HepG2 (cell line): Measurements from ENCODE around the gene ADORA2B. TPM values are rescaled to one million over a fixed set of nuclear protein-coding genes. Genes with fewer than 3 reads are reported as not detected.

Experiments used
- ATAC-seq: fragments of 200-7000 bp; cut with Tn5 transposase; 3 replicates; pipeline ENCODE4 v1.9.1; 2020; ENCODE audit warnings: mild to moderate bottlenecking, moderate library complexity
- BruUV-seq: library from RNA; stranded (reverse); fragments of 400-500 nt; replicated peaks from 2 replicates; lab custom pipeline; 2021; lab: Mats Ljungman, UMichigan
- CTCF ChIA-PET: fragments of 300-600 bp; formaldehyde crosslinking; extraction: SDS; loops from one replicate; lab custom pipeline; 2021; ENCODE audit warnings: low total read pairs, inconsistent platforms, low intra/inter-chr PET ratio; lab: Yijun Ruan, JAX
- POLR2A ChIA-PET: fragments of 350-600 bp; sonication (Branson Sonifier 250); formaldehyde crosslinking; loops from one replicate; lab custom pipeline; 2020; ENCODE audit warnings: antibody characterized with exemption, inconsistent platforms; lab: Yijun Ruan, JAX
- DNase-seq: peaks from one replicate; pipeline ENCODE4 v3.0.0-alpha.2; 2015; ENCODE audit warnings: low spot score
- FAIRE-seq: peaks from 3 replicates; lab custom pipeline; 2011; peaks lifted over from hg19 to GRCh38; lab: Jason Lieb, UNC
- H2AFZ ChIP-seq: one replicate; pipeline ENCODE4 v1.6.1; 2011; ENCODE audit warnings: low read length, inconsistent platforms
- H3K27ac ChIP-seq: fragments of 300-600 bp; 3 replicates; pipeline ENCODE4 v1.8.0; 2011; ENCODE audit warnings: mixed run types, mild to moderate bottlenecking, mixed read lengths, low read length, inconsistent platforms; ENCODE audit not compliant: insufficient read depth; ENCODE audit errors: extremely low read length
- H3K27me3 ChIP-seq, 2 experiments: fragments of 200-600 bp in 1 of 2; 2 replicates in 1 of 2; 3 replicates in 1 of 2; pipeline versions ENCODE4 v1.6.0 to v1.8.0; 2011; ENCODE audit warnings: low read length in 2 of 2, mild to moderate bottlenecking in 2 of 2, moderate library complexity in 2 of 2, inconsistent platforms in 1 of 2; ENCODE audit not compliant: insufficient read depth in 2 of 2, control insufficient read depth in 1 of 2
- H3K36me3 ChIP-seq, 2 experiments: fragments of 200-600 bp in 1 of 2; replicated peaks in 1 of 2; 2 replicates in 1 of 2; 3 replicates in 1 of 2; pipeline versions ENCODE4 v1.5.1 to v1.8.0; 2011; ENCODE audit warnings: low read length in 2 of 2, inconsistent platforms in 1 of 2; ENCODE audit not compliant: insufficient read depth in 2 of 2, control insufficient read depth in 1 of 2
- H3K4me1 ChIP-seq: 2 replicates; pipeline ENCODE4 v1.5.1; 2012; ENCODE audit warnings: low read length, inconsistent platforms; ENCODE audit not compliant: insufficient read depth
- H3K4me2 ChIP-seq: 2 replicates; pipeline ENCODE4 v1.6.0; 2011; ENCODE audit warnings: low read depth, low read length, inconsistent platforms
- H3K4me3 ChIP-seq, 3 experiments: fragments of 200-600 bp in 1 of 3; sonication (generic), shearing (Covaris generic) in 1 of 3; replicated peaks in 1 of 3; 2 replicates each; pipeline ENCODE4 v1.5.1; 2011 to 2016; ENCODE audit warnings: low read length in 3 of 3, inconsistent platforms in 2 of 3, low read depth in 2 of 3, mild to moderate bottlenecking in 2 of 3, control low read depth in 1 of 3, mixed read lengths in 1 of 3; ENCODE audit not compliant: insufficient read depth in 1 of 3
- H3K79me2 ChIP-seq: one replicate; pipeline ENCODE4 v1.6.1; 2011; ENCODE audit warnings: low read length, inconsistent platforms; ENCODE audit not compliant: insufficient read depth
- H3K9ac ChIP-seq: 2 replicates; pipeline ENCODE4 v1.6.0; 2011; ENCODE audit warnings: mild to moderate bottlenecking, low read depth, low read length, inconsistent platforms; ENCODE audit not compliant: insufficient read depth
- H3K9me3 ChIP-seq: 2 replicates; pipeline ENCODE4 v1.5.1; 2012; ENCODE audit warnings: mild to moderate bottlenecking, low read length
- H4K20me1 ChIP-seq: 2 replicates; pipeline ENCODE4 v1.6.0; 2011; ENCODE audit warnings: inconsistent platforms, mild to moderate bottlenecking, low read length, moderate library complexity; ENCODE audit not compliant: insufficient read depth
- CBX5 ChIP-seq: sonication (generic); formaldehyde crosslinking; IDR thresholded peaks from 2 replicates; pipeline ENCODE4 v1.4.0; 2020; ENCODE audit warnings: missing genetic modification reagents, borderline replicate concordance
- CREB1 ChIP-seq, 2 experiments: fragments of 450-650 bp in 1 of 2; IDR thresholded peaks; 2 replicates each; pipeline ENCODE4 v1.6.1; 2016 to 2017; ENCODE audit warnings: control low read depth in 1 of 2, mild to moderate bottlenecking in 1 of 2, missing compliant biosample characterization in 1 of 2, missing genetic modification characterization in 1 of 2
- FLYWCH1 ChIP-seq: sonication (generic); formaldehyde crosslinking; IDR thresholded peaks from 2 replicates; pipeline ENCODE4 v1.8.1; 2023; ENCODE audit warnings: mild to moderate bottlenecking, missing genetic modification reagents
- HDAC6 ChIP-seq: fragments of 200-600 bp; sonication (generic); IDR thresholded peaks from 2 replicates; pipeline ENCODE4 v1.7.0; 2017; ENCODE audit warnings: mild to moderate bottlenecking, antibody characterized with exemption, low read length, low read depth
- JDP2 ChIP-seq: sonication (generic); formaldehyde crosslinking; IDR thresholded peaks from 2 replicates; pipeline ENCODE4 v1.8.1; 2022; ENCODE audit warnings: missing genetic modification reagents, borderline replicate concordance
- JUNB ChIP-seq: sonication (generic); formaldehyde crosslinking; IDR thresholded peaks from 2 replicates; pipeline ENCODE4 v1.8.0; 2022; ENCODE audit warnings: missing genetic modification reagents, mild to moderate bottlenecking, borderline replicate concordance
- PHF20 ChIP-seq: sonication (generic); formaldehyde crosslinking; IDR thresholded peaks from 2 replicates; pipeline ENCODE4 v1.5.0; 2020; ENCODE audit warnings: mild to moderate bottlenecking, missing genetic modification reagents
- SAP130 ChIP-seq: IDR thresholded peaks from 2 replicates; pipeline ENCODE4 v1.6.1; 2016; ENCODE audit warnings: low read depth
- SP2 ChIP-seq: sonication (generic); formaldehyde crosslinking; IDR thresholded peaks from 2 replicates; pipeline ENCODE4 v1.5.1; 2020; ENCODE audit warnings: mild to moderate bottlenecking, missing genetic modification reagents
- ZNF326 ChIP-seq: sonication (generic); formaldehyde crosslinking; IDR thresholded peaks from 2 replicates; pipeline ENCODE4 v1.4.0; 2020; ENCODE audit warnings: missing genetic modification reagents, borderline replicate concordance
- ZNF556 ChIP-seq: sonication (generic); formaldehyde crosslinking; IDR thresholded peaks from 2 replicates; pipeline ENCODE4 v1.4.0; 2020; ENCODE audit warnings: mild to moderate bottlenecking, missing genetic modification reagents, borderline replicate concordance
- WGBS: methylation state at CpG from one replicate; pipeline ENCODE4 v1.1.6; 2017; ENCODE audit warnings: low lambda C conversion rate; 5-methylcytosine and 5-hydroxymethylcytosine counted together
- in situ Hi-C: cut with HindIII; loops from 2 replicates; pipeline ENCODE4 v1.10.0; 2017; ENCODE audit warnings: low pct_unique_long_range_greater_than_20kb; ENCODE audit not compliant: extremely low pct_ligation_motif_present
- intact Hi-C: fragments of 100-400 bp; cut with micrococcal nuclease; formaldehyde crosslinking; loops from one replicate; pipeline ENCODE4 v1.10.0; 2022; ENCODE audit not compliant: unreplicated experiment
- polyA plus RNA-seq, 8 experiments: library from polyadenylated mRNA; depleted of rRNA in 3 of 8; stranded (reverse) in 7 of 8; unstranded in 1 of 8; fragments of >200 nt; fragmentation: Illumina TruSeq in 4 of 8; extraction: Trizol in 4 of 8; gene quantifications; 2 replicates each; pipeline versions ENCODE4 v1.2.1 to v1.2.3, GENCODE V29; 2011 to 2016; ENCODE audit warnings: low read depth in 4 of 8, missing spikeins in 1 of 8, mixed read lengths in 1 of 8; ENCODE audit not compliant: insufficient read depth in 1 of 8
- total RNA-seq, 5 experiments: library from RNA; depleted of rRNA; stranded (reverse); fragments of >200 nt; fragmentation: Illumina TruSeq; extraction: Trizol; gene quantifications; 2 replicates each; pipeline ENCODE4 v1.2.3, GENCODE V29; 2016; ENCODE audit warnings: low read depth in 1 of 5
- TF ChIP-seq, protein P1 (sequence below): fragments of 450-650 bp; IDR thresholded peaks from 2 replicates; pipeline ENCODE4 v1.6.1; 2016
- TF ChIP-seq, protein P2 (sequence below): sonication (generic); formaldehyde crosslinking; IDR thresholded peaks from 2 replicates; pipeline ENCODE4 v1.4.0; 2020; ENCODE audit warnings: missing genetic modification reagents; ENCODE audit errors: not compliant biosample characterization
- TF ChIP-seq, protein P3 (sequence below): sonication (generic); formaldehyde crosslinking; IDR thresholded peaks from 2 replicates; pipeline ENCODE4 v1.5.1; 2020; ENCODE audit warnings: mild to moderate bottlenecking, missing genetic modification reagents, moderate library complexity
- TF ChIP-seq, protein P4 (sequence below): sonication (generic); formaldehyde crosslinking; IDR thresholded peaks from 2 replicates; pipeline ENCODE4 v1.8.0; 2022; ENCODE audit warnings: mild to moderate bottlenecking, missing genetic modification reagents; ENCODE audit not compliant: insufficient replicate concordance

The ADORA2B gene
- total and polyA plus RNA-seq, 2 of the 13 experiments (the other 11 are each of a cell fraction or from before 2014, with no cell fraction given) = 10.4 to 20.0 TPM

DNA sequence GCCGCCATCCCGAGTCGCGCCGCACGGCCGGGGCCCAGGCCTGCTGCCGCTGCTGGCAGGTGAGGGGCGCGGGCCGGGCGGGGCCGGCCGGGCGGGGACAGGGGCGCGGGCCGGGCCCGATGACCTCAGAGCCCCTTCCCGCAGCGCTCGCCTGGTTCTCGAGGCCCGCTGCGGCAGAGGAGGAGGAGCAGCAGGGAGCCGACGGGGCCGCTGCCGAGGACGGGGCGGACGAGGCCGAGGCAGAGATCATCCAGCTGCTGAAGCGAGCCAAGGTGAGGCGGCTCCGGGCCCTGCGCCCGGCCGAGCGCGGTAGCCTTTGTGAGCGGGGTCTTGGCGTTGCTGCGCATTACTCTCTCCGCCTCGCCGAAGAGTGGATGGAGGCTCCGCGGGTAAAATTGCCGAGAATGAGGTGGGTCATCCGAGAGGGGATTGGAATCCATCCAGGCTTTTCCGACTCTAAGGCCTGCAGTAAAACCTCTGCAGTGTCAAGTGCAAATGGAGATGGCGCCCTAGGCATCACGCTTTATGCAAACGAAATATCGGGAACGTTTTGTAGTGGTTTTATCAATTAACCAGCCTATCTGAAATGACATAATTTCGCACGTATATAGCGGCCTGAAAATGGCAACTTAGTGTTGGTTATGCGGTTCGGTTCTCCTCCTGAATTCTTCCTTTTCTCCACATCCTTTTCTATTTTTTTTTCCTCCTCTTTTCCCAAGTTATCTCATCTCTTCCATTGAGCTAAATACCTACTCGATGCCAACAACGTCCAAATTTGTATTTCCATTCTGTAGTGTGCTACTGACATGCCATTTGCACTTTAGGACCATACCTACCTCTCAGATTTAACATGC is 55.3 kb downstream of the ADORA2B start:
- intact Hi-C loops = loop anchor here (2.0 to 5.0 kb wide), 3 partner anchors 55 to 738 kb away; partner anchors contain the start of gene ADORA2B
- H3K4me3 ChIP-seq = peak overlapping the region; percentile 90 to 94 (median 91)
- no TSS peak for BruUV-seq
- H3K4me1 ChIP-seq = peaks cover 26% of the 10 kb centered on the region
- no peak for ATAC-seq
- peak; percentile 15 for DNase-seq
- H3K4me2 ChIP-seq = peak overlapping the region; percentile 86
- H3K27ac ChIP-seq = peak overlapping the region; percentile 94
- peak overlapping the region; percentile 90 for H3K9ac ChIP-seq
- ChIA-PET CTCF (interaction anchor here (1.4 to 2.5 kb wide), 2 partner anchors 55 to 171 kb away, joined by 7 to 16 read pairs; partner anchors contain the start of gene ADORA2B), POLR2A (interaction anchor here (1.0 to 2.4 kb wide), 10 partner anchors 11 to 301 kb away, joined by 3 to 18 read pairs (median 5); partner anchors contain the start of genes ADORA2B and ZNF286A)
- peaks cover 21% of the 10 kb centered on the region for H3K79me2 ChIP-seq
- H2AFZ ChIP-seq = no peak overlapping the region
- no peaks in the 10 kb centered on the region for H4K20me1 ChIP-seq
- WGBS = 3% methylated on average over 16 of the region's 64 CpGs
- no peaks in the 10 kb centered on the region; a peak in 1 of 5 replicates for H3K27me3 ChIP-seq
- peaks cover 13 to 35% of the 10 kb centered on the region in 2 experiments for H3K36me3 ChIP-seq
- FAIRE-seq = no peak
- in situ Hi-C loops = loop anchor here (5.0 kb wide), 2 partner anchors 53 to 173 kb away; partner anchors contain the start of gene ADORA2B
- no peaks in the 10 kb centered on the region for H3K9me3 ChIP-seq
- TF ChIP-seq SP2 (CRISPR knock-in tag) = no peak
- TF ChIP-seq, protein P1, sequence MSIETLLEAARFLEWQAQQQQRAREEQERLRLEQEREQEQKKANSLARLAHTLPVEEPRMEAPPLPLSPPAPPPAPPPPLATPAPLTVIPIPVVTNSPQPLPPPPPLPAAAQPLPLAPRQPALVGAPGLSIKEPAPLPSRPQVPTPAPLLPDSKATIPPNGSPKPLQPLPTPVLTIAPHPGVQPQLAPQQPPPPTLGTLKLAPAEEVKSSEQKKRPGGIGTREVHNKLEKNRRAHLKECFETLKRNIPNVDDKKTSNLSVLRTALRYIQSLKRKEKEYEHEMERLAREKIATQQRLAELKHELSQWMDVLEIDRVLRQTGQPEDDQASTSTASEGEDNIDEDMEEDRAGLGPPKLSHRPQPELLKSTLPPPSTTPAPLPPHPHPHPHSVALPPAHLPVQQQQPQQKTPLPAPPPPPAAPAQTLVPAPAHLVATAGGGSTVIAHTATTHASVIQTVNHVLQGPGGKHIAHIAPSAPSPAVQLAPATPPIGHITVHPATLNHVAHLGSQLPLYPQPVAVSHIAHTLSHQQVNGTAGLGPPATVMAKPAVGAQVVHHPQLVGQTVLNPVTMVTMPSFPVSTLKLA = no peak
- TF ChIP-seq PHF20 (CRISPR knock-in tag) = no peak
- no peak for TF ChIP-seq ZNF556 (CRISPR knock-in tag)
- no peak for TF ChIP-seq JUNB (CRISPR knock-in tag)
- no peak for TF ChIP-seq SAP130 (CRISPR knock-in tag)
- TF ChIP-seq HDAC6 = no peak
- TF ChIP-seq, protein P2, sequence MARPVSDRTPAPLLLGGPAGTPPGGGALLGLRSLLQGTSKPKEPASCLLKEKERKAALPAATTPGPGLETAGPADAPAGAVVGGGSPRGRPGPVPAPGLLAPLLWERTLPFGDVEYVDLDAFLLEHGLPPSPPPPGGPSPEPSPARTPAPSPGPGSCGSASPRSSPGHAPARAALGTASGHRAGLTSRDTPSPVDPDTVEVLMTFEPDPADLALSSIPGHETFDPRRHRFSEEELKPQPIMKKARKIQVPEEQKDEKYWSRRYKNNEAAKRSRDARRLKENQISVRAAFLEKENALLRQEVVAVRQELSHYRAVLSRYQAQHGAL (CRISPR knock-in tag) = no peak
- no peak for TF ChIP-seq CBX5
- TF ChIP-seq CREB1 (IDR thresholded peaks at IDR 0.05) = no peak
- no peak for TF ChIP-seq CREB1 (CRISPR knock-in tag; IDR thresholded peaks at IDR 0.05)
- TF ChIP-seq, protein P3, sequence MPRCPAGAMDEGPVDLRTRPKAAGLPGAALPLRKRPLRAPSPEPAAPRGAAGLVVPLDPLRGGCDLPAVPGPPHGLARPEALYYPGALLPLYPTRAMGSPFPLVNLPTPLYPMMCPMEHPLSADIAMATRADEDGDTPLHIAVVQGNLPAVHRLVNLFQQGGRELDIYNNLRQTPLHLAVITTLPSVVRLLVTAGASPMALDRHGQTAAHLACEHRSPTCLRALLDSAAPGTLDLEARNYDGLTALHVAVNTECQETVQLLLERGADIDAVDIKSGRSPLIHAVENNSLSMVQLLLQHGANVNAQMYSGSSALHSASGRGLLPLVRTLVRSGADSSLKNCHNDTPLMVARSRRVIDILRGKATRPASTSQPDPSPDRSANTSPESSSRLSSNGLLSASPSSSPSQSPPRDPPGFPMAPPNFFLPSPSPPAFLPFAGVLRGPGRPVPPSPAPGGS (CRISPR knock-in tag) = no peak
- TF ChIP-seq ZNF326 (CRISPR knock-in tag) = no peak
- TF ChIP-seq FLYWCH1 = 0 out of 2 replicates have a peak, but pooled peaks have one; percentile 14
- TF ChIP-seq, protein P4, sequence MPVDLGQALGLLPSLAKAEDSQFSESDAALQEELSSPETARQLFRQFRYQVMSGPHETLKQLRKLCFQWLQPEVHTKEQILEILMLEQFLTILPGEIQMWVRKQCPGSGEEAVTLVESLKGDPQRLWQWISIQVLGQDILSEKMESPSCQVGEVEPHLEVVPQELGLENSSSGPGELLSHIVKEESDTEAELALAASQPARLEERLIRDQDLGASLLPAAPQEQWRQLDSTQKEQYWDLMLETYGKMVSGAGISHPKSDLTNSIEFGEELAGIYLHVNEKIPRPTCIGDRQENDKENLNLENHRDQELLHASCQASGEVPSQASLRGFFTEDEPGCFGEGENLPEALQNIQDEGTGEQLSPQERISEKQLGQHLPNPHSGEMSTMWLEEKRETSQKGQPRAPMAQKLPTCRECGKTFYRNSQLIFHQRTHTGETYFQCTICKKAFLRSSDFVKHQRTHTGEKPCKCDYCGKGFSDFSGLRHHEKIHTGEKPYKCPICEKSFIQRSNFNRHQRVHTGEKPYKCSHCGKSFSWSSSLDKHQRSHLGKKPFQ (CRISPR knock-in tag) = peak; percentile 36
- TF ChIP-seq JDP2 = peak; percentile 12; the same call in 1 of the 2 replicates
